Activated T-helper 17 cell treated with anti-CD3 and anti-CD28 coated beads, Interleukin-2, amount 50 U/mL, for 72 hours (primary cell): Measurements from ENCODE around the gene ERCC1. TPM values are rescaled to one million over a fixed set of nuclear protein-coding genes. Genes with fewer than 3 reads are reported as not detected.

ENCODE experiments used
- ATAC-seq: fragments of 150-1000 bp; cut with Tn5 transposase; replicated peaks from 2 replicates; pipeline ENCODE4 v1.10.0; 2021; ENCODE audit warnings: mild to moderate bottlenecking, moderate library complexity
- H3K27ac Mint-ChIP-seq: one replicate; pipeline ENCODE4 v1.8.0; 2022; ENCODE audit warnings: mixed read lengths
- H3K27me3 Mint-ChIP-seq: one replicate; pipeline ENCODE4 v1.8.0; 2022; ENCODE audit warnings: mixed read lengths
- H3K36me3 Mint-ChIP-seq: one replicate; pipeline ENCODE4 v1.8.0; 2022; ENCODE audit warnings: low read depth, mild to moderate bottlenecking, mixed read lengths
- H3K4me1 Mint-ChIP-seq: one replicate; pipeline ENCODE4 v1.8.0; 2022; ENCODE audit warnings: mixed read lengths
- H3K4me3 Mint-ChIP-seq: one replicate; pipeline ENCODE4 v1.8.0; 2022; ENCODE audit warnings: mild to moderate bottlenecking, mixed read lengths
- H3K9me3 Mint-ChIP-seq: one replicate; pipeline ENCODE4 v1.8.0; 2022; ENCODE audit warnings: mixed read lengths
- total RNA-seq, 2 donors: library from RNA; stranded (reverse); gene quantifications; one replicate each; pipeline ENCODE4 v1.2.3, GENCODE V29; 2022

ERCC1 gene
- total RNA-seq, 2 donors from 2014 or later, result 27.6 to 33.2 TPM

DNA sequence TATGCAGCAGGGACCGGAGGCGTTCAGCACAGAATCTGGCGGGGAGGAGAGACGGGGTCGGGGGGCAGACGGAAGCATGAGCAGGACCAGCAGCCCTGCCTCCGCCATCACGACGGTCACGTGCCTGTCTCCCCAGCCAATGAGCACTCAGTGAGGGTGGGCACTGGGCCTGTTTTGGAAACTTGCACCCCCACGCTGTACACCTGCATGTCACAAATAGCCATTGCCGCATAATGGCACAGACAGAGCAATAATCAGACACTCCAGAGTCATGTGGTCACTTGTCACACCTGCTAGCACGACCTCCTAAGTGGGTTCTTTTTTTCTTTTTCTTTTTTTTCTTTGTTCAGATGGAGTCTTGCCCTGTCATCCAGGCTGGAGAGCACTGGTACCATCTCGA lies 62.1 kb downstream of the ERCC1 start:
- Mint-ChIP-seq H3K4me1 (no peaks in the 10 kb centered on the region), H3K9me3 (no peaks in the 10 kb centered on the region), H3K27ac (no peak overlapping the region), H3K36me3 (peaks cover 31% of the 10 kb centered on the region), H3K4me3 (no peak overlapping the region), H3K27me3 (no peaks in the 10 kb centered on the region)
- no peak for ATAC-seq

DNA sequence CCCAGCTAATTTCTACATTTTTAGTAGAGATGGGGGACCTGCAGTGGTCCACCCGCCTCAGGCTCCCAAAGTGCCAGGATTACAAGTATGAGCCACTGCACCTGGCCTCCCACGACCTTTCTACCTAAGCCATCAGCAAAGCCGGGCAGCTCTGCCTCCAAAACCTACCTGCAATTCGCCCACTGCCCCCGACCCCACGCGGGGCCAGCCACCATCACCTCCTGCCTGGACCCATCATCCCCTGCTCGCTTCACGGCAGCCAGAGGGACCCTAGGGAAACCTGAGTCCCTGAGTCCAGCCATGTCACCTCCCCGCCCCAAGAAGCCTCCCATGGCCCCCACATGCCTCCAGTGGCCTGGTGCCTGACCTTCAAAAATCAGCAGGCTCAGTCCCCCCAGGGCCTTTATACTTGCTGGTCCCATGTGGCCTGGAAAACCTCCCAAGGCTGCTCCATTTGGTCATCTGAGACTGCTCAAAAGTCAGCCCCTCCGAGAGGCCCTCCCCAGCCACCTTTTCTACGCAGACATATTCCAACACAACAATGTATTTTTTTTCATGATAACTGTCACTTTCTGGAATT lies 65.4 kb downstream of the ERCC1 start:
- no peak for ATAC-seq
- Mint-ChIP-seq H3K27me3 (no peaks in the 10 kb centered on the region), H3K4me1 (no peaks in the 10 kb centered on the region), H3K36me3 (peaks cover 31% of the 10 kb centered on the region), H3K4me3 (no peak overlapping the region), H3K27ac (peak overlapping the region; percentile 45), H3K9me3 (no peaks in the 10 kb centered on the region)

DNA sequence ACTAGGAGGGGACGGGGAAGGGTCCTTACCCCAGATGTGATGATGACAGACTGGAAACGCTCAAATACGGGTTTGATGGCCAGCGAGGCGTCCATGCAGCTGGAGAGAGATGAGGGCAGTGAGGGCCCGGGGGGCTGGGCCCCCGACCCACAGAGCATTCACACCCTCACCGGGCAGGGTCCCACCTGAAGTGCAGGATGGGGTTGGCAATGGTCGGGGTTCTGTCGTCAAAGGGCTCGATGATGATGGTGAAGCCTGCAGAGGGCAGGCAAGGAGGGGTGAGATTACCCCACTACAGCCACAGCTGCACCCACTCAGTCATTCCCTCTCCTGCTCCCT lies 66.3 kb downstream of the ERCC1 start:
- no peaks in the 10 kb centered on the region for H3K27me3 Mint-ChIP-seq
- H3K4me3 Mint-ChIP-seq, result no peak overlapping the region
- peaks cover 31% of the 10 kb centered on the region for H3K36me3 Mint-ChIP-seq
- no peak overlapping the region for H3K27ac Mint-ChIP-seq
- H3K9me3 Mint-ChIP-seq, result no peaks in the 10 kb centered on the region
- no peak for ATAC-seq
- no peaks in the 10 kb centered on the region for H3K4me1 Mint-ChIP-seq

Other genes with a start within 250 kb of the ERCC1 start
- 10 to 100 TPM; 12.9 to 32.1 TPM for gene TRAPPC6A, start 245.7 kb downstream of the ERCC1 start, total RNA-seq
- gene BLOC1S3, start 245.1 kb downstream of the ERCC1 start, total RNA-seq, result 10 to 100 TPM; 13.9 to 16.7 TPM
- gene EXOC3L2, start 178.5 kb downstream of the ERCC1 start, total RNA-seq, result not detected
- gene MARK4, start 172.6 kb downstream of the ERCC1 start, total RNA-seq, result 10 to 100 TPM; 21.8 to 26.6 TPM
- gene CKM, start 101.0 kb downstream of the ERCC1 start, total RNA-seq, result not detected
- gene KLC3, start 83.2 kb downstream of the ERCC1 start, total RNA-seq, result under 1 TPM in 1 of 2 donors, not detected in 1; 0.24 TPM
- 10 to 100 TPM; 15.9 to 31.6 TPM for gene ERCC2, start 53.3 kb downstream of the ERCC1 start, total RNA-seq
- 10 to 100 TPM; 21.0 to 66.8 TPM for gene PPP1R13L, start 18.8 kb downstream of the ERCC1 start, total RNA-seq
- 10 to 100 TPM; 11.2 to 23.6 TPM for gene POLR1G, start 17.3 kb downstream of the ERCC1 start, total RNA-seq
- 10 to 100 TPM; 20.7 to 39.2 TPM for gene FOSB, start 44.1 kb upstream of the ERCC1 start, total RNA-seq
- gene RTN2, start 73.1 kb upstream of the ERCC1 start, total RNA-seq, result 1 to 10 TPM; 5.3 to 8.6 TPM
- 1 to 10 TPM; 4.3 to 5.2 TPM for gene PPM1N, start 74.5 kb upstream of the ERCC1 start, total RNA-seq
- gene VASP, start 83.6 kb upstream of the ERCC1 start, total RNA-seq, result 100 to 1,000 TPM; 151 to 196 TPM
- gene OPA3, start 160.9 kb upstream of the ERCC1 start, total RNA-seq, result 10 to 100 TPM; 18.7 to 20.6 TPM
- gene GPR4, start 178.3 kb upstream of the ERCC1 start, total RNA-seq, result under 1 TPM in 1 of 2 donors, not detected in 1; 0.13 TPM
- gene EML2, start 215.5 kb upstream of the ERCC1 start, total RNA-seq, result 100 to 1,000 TPM; 117 to 184 TPM
- gene GIPR, start 244.3 kb upstream of the ERCC1 start, total RNA-seq, result 10 to 100 TPM in 1 of 2 donors, 1 to 10 TPM in 1; 7.5 to 32.3 TPM